Stimulated activated CD4-positive, alpha-beta T cell treated with anti-CD3 and anti-CD28 coated beads, Interleukin-15, amount 100 ng/mL, for 24 hours (primary cell): Measurements from ENCODE around the gene SCUBE1.

Source experiments
- DNase-seq: peaks from one replicate; pipeline ENCODE4 v3.0.0-alpha.2; 2020

The SCUBE1 gene

DNA sequence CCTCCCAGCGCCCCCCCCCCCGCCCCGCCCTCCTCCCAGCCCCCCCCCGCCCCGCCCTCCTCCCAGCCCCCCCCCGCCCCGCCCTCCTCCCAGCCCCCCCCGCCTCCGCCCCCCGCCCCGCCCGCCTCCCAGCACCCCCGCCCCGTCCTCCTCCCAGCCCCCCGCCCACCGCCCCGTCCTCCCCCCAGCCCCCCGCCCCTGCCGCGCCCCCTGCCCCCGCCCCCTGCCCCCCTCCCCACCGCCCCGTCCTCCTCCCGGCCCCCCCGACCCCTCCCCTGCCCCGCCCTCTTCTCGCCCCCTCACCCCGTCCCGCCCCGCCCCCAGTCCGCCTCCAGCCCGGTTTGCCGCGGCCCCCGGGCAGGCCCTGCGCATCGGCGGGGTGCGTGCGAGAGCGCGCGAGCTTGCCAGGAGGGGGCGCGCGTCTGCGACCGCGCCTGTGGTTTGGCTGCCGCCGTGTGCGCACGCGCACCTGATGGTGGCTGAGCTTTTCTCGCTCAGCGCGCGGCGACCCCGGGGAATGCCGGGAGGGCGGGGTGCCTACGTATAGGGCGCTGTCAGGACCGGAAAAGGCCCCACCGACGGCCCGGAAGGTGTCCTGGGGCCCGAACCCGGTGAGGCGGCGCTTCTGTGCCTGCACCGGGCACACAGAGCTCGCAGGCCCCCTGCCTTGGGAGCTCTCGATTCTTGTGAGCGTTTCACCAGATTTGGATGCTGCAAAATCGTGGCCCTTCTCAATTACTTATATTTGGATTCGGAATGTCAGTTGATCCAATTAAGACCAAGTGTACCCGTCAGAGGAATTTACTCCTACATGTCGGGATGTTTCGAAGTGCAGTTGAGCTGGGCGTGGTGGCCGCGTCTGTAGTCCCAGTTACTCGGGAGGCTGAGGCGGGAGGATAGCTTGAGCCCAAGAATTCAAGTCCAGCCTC, 155.7 kb downstream of the SCUBE1 start:
- peak; percentile 98 for DNase-seq

DNA sequence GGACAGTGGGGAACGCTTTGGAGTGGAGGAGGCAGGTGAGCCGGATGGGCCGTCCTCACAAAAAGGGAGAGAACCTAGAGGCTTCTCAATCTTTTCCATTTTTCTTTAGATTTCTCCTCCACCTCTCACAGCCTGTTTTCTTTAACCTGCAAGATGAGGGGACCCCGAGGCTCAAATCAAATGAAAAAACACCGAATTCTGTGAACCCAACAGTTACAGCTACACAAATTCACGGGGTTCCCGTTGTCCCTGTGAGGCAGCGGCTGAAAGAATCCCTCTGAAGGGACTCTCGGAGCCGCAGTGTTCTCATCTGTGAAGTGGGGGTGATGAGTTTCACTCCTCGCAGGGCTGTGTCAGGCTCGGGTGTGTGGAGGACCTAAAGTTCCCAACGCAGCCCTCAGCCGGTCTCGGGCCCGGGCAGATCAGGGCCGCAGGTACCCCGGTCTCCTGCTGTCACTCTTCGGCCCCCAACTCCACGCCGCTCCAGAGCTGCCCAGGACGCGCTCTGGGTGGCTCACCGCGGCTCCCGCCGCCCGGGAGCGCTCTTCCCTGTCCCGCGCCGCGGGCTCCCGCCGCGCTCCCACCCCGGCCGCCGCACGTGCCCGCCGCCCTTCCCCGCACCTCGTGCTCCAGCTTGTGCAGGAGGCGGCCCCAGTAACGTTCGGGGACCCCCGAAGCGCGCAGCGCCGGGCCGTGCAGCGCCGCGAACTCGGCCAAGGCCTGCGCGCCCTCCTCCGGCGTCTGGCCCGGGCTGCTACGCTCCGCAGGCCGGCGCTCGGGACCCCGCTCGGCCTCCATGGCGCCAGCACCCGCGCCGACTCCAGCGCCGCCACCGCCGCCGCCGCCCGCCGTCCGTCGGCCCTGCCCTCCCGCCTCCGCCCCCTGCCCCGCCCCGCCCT, 156.7 kb downstream of the SCUBE1 start, which contains the start of gene TTLL12:
TSS of gene TTLL12 (minus strand) at position 863 of the 899 bp plus-strand sequence. CDS start at position 798, 65 bp downstream.
- DNase-seq: peak; percentile 70

DNA sequence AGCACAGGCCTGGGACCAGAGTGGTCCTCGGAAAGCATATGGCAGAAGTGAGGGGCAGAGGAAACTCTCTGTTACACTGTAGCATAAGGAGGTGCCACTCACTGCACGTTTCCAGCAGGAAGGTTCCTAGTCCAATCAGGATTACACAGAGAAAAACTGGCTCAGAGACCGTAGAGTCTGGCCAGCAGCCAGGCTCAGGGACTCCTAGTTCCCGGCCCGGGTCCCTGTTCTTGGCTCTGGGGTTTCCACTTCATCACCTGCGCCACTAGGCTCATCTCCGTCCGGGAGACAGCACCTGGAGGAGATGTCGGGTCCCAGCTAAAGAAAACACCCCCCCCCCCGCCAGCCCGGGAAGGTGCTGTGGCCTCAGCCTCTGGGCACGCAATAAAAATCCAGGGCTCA, 157.3 kb downstream of the SCUBE1 start:
- DNase-seq: no peak

DNA sequence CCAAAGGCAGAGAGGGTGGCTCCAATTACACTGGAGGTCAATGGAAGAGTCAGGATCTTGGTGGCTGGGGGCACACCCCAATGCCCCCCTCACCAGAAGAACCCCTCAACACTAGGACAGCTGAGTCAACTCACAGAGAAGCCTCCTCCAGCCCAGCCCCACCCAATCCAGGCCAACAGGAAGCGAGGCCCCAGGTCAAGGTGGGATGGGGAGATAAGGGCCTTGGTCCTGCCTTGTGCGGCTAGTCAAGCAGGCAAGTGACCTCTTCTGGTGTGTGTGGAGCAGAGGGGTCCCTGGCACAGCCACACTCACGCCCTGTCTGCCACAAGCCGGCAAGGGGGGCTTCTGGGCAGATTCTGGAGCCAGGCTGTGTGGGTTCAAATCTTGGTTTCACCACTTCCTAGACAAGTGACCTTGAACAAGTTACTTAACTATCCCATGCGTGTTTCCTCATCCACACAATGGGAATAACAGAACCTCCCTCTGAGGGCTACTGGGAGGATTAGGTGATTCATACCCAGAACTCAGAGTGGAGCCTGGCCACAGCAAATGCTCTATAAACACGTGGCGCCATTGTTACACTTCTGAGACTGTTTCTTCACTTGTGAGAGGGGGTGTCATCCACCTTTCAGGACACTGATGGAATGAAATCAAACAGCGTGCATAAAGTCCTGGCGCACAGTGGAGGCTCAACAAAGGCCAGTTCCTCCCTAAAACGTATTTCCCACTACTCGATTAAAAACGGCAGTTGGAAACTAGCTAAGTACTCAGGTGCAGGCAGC, 159.5 kb downstream of the SCUBE1 start:
- DNase-seq: no peak

DNA sequence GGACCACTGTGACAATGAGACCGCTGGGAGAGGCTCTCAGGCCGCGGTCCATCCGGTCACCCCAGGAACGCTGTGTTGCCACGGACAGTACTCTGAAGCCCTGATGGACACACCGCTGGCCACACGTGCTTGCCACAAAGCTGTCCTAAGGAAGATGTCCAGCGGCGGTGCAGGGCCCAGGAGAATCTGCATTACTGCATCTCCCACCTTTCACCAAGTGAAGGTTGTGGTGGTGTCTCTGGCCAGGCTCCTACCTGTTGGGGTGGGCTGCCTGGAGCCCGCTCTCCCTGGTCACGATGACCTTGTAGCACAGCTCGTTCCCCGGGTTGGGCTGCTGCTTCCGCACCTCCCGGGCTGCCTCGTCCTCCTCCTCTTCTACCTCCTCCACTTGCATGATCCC, 160.4 kb downstream of the SCUBE1 start:
- DNase-seq: no peak

DNA sequence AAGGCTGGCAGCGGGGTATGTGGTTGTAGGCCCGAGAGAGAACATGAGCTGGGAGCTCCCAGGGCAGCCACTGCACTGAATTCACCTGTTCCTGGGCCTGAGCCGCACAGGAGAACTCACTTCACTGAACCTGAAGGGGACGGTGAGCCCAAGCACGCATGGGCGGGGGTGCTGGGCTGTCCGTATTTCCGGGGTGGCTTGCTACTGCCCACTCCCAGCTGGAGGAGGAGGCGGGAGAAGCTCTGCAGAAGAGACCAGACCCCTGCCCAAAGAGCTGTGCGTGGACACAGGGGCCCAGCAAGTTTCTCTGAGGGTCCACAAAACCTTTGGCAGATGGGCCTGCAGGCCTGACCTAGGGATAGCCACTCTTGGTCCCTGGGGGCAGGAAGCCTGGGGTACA, 161.1 kb downstream of the SCUBE1 start:
- DNase-seq: no peak

DNA sequence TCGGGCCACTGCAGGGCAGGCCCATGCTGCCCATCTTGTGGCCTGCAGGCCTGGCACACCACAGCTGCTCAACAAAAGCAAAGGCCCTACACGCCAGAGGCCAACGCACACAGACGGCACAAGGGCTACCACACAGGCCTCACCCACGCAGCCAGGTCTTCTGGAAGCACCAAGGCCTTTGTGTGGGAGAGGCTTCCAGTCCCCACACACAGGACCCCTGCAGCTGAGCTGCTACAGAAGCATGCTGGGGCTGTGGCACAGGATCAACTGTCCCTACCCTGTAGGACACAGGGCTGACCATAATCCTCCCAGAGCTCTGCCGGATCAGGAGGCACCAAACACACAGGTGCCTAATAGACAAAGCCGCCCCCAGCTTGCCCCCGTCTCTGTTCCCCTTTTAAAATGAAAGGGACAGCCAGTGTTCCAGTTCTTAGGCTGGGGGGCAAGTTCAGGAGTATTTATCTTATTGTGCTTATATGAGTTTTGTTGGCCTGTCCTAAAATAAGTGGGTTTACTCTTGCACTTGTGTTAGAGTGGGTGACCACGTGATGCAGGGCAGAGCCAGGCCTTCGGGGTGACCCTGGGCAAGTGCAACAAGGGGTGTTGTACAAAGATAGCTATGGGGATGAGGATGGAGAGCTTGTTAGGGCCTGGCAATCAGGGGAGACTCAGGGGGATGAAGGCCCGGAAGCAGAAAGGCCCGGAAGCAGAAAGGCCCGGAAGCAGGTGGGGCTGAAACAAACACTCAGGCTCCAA, 161.7 kb downstream of the SCUBE1 start:
- DNase-seq: no peak

DNA sequence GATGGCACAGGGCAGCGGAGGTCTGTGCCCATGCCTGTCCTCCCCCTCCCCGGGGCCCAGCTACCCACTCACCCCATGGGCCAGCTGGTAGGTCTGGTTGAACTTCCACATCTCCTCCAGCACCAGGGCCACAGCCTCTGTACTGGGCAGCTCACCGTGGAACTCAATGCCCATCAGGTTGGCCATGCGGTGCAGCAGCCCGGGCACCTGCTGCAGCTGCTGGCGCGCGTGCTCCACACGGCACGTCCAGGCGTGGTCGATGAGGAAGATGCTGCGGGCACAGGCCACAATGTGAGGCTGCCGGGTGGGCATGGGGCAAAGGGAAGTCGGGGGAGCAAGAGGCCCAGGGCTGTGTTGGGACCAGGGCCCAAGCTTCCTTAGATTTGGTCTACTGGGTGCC, 162.5 kb downstream of the SCUBE1 start:
- DNase-seq: no peak

DNA sequence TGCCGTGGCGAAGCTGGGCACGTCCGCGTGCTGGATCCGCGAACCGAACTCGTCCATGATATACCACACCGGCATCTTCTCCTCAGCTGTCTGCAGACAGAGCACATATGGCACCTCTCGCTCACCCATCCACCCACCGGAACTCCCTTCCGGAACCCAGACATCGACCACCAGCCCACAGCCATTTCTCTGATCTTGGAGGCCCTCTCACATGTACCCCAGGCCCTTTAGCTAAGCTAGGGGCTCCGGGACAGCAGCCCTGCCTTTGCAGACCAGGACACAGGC, 163.3 kb downstream of the SCUBE1 start:
- no peak for DNase-seq

DNA sequence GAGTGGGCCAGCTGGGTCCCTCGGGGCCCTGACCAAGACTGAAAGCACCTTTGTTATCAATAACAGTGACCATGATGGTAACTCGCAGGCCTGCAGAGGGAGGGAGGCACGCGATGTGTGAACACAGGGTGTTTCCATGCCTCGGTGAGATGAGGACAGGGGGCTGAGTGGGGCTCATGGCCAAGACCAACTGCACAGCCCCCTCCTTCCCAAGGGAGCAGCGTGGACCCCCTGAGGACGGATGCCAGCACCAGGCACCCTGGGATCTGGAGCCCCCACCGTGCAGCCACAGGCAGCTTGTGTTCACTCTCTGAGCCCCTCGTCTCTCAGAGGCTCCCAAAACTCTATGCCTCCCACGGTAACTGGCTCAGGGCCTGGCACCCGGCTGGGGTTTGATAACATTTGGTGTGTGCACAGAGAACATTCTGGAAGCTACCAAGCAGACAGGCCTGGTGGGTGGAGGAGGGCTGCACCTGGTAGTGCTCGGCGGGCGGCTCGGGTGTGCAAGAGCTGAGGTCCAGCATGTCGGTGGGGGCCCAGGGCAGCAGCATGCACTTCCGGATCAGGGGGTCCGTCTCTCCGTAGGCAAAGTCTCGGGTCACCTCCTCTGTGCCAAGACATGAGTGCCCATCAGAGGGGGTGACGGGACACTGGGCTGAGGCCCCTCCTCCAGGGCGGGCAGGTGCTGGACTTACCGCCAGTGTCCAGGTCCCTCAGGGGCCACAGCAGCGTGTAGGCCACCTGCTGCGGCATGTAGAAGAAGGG, 163.8 kb downstream of the SCUBE1 start:
- DNase-seq: no peak

DNA sequence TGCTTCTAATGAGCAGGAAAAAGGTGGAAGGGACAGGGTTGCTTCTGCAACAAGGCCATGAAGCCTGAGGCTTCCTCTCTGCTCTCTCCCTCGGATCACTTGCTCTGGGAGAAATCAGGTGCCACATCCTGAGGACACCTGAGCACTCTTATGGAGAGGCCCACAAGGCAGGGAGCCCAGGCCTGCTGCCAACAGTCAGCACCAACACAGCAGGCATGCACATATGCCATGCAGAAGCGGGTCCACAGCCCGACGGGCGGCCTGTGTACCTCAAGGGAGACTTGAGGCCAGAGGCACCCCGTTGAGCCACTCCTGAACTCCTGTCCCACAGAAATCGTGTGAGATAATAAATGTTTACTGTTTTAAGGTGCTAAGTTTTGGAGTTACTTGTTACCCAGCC, 165.7 kb downstream of the SCUBE1 start:
- no peak for DNase-seq

DNA sequence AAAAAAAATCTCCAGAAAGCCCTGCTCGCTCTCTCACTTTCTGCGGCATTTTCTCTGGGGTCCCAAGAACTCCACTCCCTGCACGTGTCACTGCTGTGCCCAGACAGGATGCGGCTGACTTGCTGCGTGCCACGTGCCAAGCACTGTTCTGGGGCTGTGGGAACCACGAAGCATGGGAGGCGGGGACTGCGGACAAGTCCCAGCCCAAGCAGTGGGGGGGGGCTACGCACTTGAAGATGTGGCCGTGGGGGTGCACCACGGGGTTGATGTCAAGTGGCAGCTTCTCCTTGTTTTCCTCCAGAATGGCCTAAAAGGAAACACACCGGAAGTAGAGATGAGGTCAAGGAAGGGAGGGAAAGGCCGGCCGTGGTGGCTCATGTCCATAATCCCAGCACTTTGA, 167.1 kb downstream of the SCUBE1 start:
- no peak for DNase-seq

DNA sequence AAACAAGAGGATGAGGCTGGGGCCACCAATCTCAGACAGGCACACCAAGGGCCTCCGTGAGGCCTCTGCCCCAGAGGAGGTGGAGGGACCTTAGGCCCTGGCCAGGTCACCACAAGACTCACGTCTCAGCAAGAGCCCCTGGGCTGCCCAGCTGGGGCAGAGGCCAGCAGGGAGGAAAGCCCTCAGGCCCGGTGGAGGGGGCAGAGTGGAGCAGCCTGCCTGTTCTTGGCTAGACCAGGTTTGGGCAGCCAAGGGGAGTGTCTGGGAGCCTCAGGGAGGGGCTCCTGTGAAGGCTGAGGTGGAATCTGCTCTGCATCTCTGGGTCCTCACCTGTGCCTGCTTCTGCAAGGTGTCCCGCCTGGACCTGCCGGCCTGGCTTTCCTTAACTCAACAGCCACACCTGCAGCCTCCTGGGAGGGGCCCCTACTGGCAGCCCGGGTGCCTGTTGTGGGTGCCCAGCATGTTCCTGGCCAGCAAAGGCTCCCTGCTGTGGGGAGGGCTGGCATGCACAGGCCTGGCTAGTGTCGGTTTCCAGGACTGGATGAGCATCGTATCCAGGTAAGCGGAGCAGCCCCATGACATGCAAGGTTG, 168.1 kb downstream of the SCUBE1 start:
- DNase-seq: no peak

DNA sequence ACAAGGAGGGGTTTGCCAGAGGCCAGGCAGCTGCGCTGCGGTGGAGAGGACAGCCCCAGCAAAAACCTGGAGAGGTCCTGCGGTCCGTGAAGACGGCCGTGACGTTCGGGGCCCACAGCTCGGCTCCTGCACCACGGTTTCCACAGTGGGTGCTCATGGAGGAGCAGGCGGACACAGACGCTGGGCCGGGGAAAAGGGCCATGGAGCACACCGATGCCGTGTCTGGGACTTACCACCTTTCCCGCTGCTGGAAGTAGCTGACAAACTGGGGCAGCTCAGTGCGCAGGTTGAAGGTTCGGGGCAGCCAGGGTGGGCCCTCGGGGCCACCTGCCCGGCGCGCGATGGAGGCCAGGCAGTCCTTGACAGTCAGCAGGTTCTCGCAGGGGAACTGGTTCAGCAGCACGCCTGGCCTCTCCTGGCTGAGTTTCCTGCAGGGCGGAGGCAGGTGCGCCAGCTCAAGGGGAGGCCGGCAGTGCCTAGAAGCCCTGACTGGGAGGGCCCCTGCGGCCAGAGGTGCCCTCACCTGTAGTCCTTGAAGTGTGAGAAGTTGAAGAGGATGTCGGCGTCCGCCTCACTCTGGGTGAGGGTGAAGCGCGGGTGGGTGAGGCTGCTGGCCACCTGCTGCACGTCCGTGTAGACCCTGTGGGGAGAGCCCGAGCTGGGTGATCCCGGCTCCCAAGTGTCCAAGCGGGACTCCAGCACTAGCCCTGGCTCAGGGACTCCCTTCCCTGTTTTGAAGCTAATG, 169.0 kb downstream of the SCUBE1 start:
- no peak for DNase-seq

DNA sequence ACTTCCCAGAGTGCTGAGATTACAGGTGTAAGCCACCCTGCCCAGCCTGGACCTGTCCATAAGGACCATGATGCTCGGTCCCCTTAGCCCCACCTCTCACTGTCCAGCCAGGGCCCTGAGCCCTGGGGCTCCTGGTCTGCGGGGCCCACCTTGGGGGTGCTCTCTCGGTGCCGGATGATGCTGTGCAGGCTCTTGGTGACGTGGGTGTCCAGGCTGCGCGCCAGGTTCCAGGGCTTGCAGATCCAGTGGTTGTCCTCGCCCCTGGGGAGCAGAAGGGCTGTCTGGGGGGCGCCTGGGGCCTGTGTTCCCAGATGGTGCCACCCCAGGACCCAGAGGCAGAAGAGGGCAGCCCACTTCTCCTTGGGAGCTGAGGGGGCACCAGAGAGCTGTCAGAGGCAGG, 169.6 kb downstream of the SCUBE1 start:
- DNase-seq: no peak

DNA sequence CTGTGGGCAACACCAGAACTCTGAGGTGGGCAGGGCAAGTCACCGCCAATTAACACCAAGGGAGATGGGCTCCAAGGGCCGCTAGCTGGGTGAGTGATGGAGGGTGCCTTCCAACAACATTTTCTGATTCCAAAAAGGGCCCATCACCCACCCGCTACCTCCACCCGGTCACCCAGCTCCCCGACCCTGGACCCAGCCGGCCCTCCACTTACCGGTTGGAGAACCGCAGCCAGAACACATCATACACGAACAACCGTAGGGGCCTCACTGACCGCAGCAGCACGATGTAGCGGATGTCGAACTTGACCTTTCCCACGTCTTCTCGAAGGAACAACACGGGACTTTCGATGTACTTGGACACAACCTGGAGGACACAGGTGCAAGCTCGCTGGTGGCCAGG, 171.0 kb downstream of the SCUBE1 start:
- DNase-seq: no peak

DNA sequence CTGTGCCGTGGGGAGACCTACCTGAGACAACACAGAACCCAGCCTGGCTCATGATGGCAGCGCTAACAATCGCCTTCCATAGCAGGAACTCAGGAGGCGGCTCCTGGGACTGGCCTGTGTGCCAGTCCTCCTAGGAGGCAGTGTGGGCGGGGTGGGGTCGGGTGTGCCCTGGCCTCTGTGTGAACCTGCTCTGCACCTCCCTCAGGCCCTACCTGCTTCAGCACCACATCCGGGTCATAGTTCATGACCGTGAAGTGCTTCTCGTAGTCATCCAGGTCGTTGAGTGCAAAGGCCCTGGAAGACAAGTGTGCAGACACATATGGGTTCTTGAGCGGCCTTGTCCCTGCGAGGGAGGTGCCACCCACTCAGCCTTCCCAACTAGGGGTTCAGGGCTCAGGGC, 171.6 kb downstream of the SCUBE1 start:
- DNase-seq: no peak

DNA sequence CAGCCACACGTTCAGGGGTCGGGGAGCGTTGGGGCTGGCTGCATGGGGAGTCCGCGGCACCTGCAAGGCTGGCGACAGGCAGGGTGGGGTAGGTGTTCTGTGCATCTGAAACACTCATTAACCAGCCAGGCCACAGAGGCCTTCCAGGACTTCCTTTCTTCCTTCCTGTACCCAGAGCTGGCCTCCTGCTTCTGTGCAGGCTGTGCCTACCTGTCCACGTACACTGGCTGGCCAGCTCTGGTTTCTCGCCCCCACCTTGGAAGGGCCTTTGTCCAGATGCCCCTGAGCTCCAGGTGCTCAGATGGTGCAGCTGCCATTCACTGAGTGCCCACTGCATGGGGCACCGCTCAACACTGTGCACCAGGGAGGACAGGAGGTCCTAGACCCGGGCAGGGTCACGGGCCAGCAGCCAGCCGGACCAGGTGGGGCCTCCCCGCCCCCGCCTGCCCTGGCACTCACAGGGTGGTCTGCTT, 172.1 kb downstream of the SCUBE1 start:
- no peak for DNase-seq

DNA sequence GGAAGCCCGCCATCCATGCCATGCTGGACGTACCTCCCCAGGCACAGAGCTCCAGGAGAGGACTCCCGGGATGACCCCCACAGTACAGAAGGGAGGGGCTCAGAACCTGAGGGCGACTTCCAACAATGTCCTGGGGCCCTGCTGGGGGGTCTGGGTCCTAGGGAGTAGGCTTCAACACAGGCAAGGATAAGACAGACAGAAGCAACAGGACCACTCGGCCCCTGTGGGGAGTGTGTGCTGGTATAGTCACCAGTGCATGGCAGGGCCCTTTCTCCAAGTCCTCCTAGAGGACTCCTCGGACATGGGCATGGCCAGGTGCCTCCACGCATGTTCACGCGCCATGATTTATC, 173.1 kb downstream of the SCUBE1 start:
- DNase-seq: no peak
